CD8-positive, alpha-beta memory T cell (primary cell): ENCODE measurements around the gene ZBTB38. TPM values are rescaled to one million over a fixed set of nuclear protein-coding genes. Genes with fewer than 3 reads are reported as not detected.
A peak's percentile ranks its signal among the peaks of the same experiment; 100 is the strongest.

Experiments used
- CTCF ChIA-PET: fragments of 350-600 bp; sonication (Branson Sonifier 250); formaldehyde crosslinking; loops from one replicate; lab custom pipeline; 2021; ENCODE audit warnings: antibody characterized with exemption; lab: Charles Lee
- POLR2A ChIA-PET: fragments of 350-600 bp; sonication (Branson Sonifier 250); formaldehyde crosslinking; loops from one replicate; lab custom pipeline; 2021; ENCODE audit warnings: antibody characterized with exemption; lab: Charles Lee
- DNase-seq, 5 donors: peaks; one replicate each; pipeline versions ENCODE4 v3.0.0 to v3.0.0-alpha.2; 2020 to 2022; ENCODE audit warnings: mixed read lengths in 1 of 5
- H3K27ac ChIP-seq: one replicate; pipeline ENCODE4 v1.7.0; 2013; ENCODE audit warnings: low read depth, mild to moderate bottlenecking, low read length, moderate library complexity
- H3K27me3 ChIP-seq: 2 replicates; pipeline ENCODE4 v1.7.0; 2013; ENCODE audit warnings: low read length, mild to moderate bottlenecking; ENCODE audit not compliant: insufficient read depth, poor library complexity, severe bottlenecking
- H3K36me3 ChIP-seq: 2 replicates; pipeline ENCODE4 v1.7.0; 2013; ENCODE audit warnings: mild to moderate bottlenecking, low read length, moderate library complexity; ENCODE audit not compliant: insufficient read depth
- H3K4me1 ChIP-seq: 2 replicates; pipeline ENCODE4 v1.7.0; 2013; ENCODE audit warnings: mild to moderate bottlenecking, low read length, moderate library complexity; ENCODE audit not compliant: insufficient read depth
- H3K4me3 ChIP-seq: 2 replicates; pipeline ENCODE4 v1.7.0; 2013; ENCODE audit warnings: mild to moderate bottlenecking, low read length
- H3K9me3 ChIP-seq: 2 replicates; pipeline ENCODE4 v1.7.0; 2013; ENCODE audit warnings: mild to moderate bottlenecking, low read length
- H3K27ac Mint-ChIP-seq, 8 donors: one replicate each; pipeline ENCODE4 v1.8.0; 2020 to 2021; ENCODE audit warnings: mixed read lengths in 8 of 8, mild to moderate bottlenecking in 6 of 8, inconsistent platforms in 3 of 8, moderate library complexity in 3 of 8
- H3K27me3 Mint-ChIP-seq, 2 donors: one replicate each; pipeline ENCODE4 v1.8.0; 2020 to 2021; ENCODE audit warnings: mixed read lengths in 2 of 2, mild to moderate bottlenecking in 1 of 2, moderate library complexity in 1 of 2
- H3K36me3 Mint-ChIP-seq, 3 donors: one replicate each; pipeline ENCODE4 v1.8.0; 2020 to 2021; ENCODE audit warnings: mixed read lengths in 3 of 3, inconsistent platforms in 1 of 3, mild to moderate bottlenecking in 1 of 3
- H3K4me1 Mint-ChIP-seq, 3 donors: one replicate each; pipeline ENCODE4 v1.8.0; 2020 to 2021; ENCODE audit warnings: mixed read lengths in 3 of 3, inconsistent platforms in 1 of 3, mild to moderate bottlenecking in 1 of 3
- H3K4me3 Mint-ChIP-seq, 7 donors: one replicate each; pipeline ENCODE4 v1.8.0; 2020 to 2021; ENCODE audit warnings: mixed read lengths in 7 of 7, mild to moderate bottlenecking in 6 of 7, moderate library complexity in 4 of 7, inconsistent platforms in 2 of 7
- H3K9me3 Mint-ChIP-seq, 5 donors: one replicate each; pipeline ENCODE4 v1.8.0; 2020 to 2022; ENCODE audit warnings: mixed read lengths in 5 of 5, mild to moderate bottlenecking in 3 of 5, moderate library complexity in 2 of 5, inconsistent platforms in 1 of 5
- polyA plus RNA-seq: library from polyadenylated mRNA; unstranded; fragments of 300-500 nt; fragmentation: Illumina TruSeq; gene quantifications from one replicate; pipeline ENCODE4 v1.2.3, GENCODE V29; 2021
- total RNA-seq, 2 experiments: library from RNA; stranded (reverse); gene quantifications; one replicate each; pipeline ENCODE4 v1.2.3, GENCODE V29; 2021

Gene ZBTB38
- total and polyA plus RNA-seq, 3 experiments from 2014 or later: 78.6 to 115 (median 87.1) TPM

DNA sequence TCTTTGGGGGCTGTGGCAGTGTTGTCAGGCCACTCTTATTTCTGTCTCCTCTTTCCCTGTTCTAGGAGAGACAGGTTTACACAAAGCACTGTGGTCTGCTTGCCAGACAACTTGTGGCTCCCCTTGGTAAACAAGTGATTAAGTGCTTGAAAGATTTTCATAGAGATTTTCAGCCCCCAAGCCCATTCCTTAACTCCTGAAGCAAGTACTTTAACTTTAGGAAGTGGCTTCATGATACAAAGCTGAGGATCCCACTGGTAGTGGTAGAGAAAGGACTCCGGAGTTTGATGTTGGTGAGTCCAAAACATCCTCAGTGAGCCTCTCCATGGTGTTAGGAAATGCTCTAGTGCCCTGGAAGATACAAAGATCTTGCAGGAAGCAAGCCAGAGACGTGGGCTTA is 12.0 kb downstream of the ZBTB38 start:
- Mint-ChIP-seq H3K27me3 (no peaks in the 10 kb centered on the region), H3K9me3 (no peaks in the 10 kb centered on the region), H3K27ac (peak overlapping the region; percentile 61 to 98 (median 96)), H3K36me3 (peaks cover 0 to 4% (median 2%) of the 10 kb centered on the region in 3 donors), H3K4me3 (peak overlapping the region in 6 of 7 donors; percentile 3 to 89 (median 62)), H3K4me1 (peaks cover 33 to 47% (median 46%) of the 10 kb centered on the region in 3 donors)
- Histone ChIP-seq H3K4me3 (no peak overlapping the region), H3K27ac (no peak overlapping the region), H3K27me3 (no peaks in the 10 kb centered on the region), H3K36me3 (no peaks in the 10 kb centered on the region), H3K9me3 (no peaks in the 10 kb centered on the region), H3K4me1 (peaks cover 16% of the 10 kb centered on the region)
- ChIA-PET CTCF (interaction anchor here (1.4 to 2.3 kb wide), 3 partner anchors 21 to 68 kb away, joined by 4 to 11 read pairs (median 6); no protein-coding TSS in a partner anchor), POLR2A (interaction anchor here (1.7 to 1.9 kb wide), 2 partner anchors 21 to 23 kb away, joined by 8 to 10 read pairs; no protein-coding TSS in a partner anchor)
- DNase-seq: no peak

DNA sequence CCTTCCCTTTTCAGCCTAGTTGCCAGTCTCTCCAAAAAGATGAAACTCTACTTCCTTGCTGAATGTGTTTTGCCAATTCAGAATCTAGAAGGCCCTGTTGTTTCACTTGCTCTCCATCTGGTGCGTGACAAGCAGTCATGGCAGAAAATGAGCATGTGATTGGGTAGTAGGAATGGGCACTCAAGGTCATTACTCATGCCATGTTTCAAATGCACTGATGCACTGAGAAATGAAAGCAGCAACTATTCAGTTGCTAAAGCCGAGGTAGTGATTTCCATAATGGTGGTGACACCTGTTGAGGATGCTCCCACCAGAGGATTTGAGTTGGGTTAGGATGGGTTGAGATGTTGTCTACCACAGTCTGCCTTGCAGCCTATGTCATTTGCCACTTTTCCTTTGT is 12.7 kb downstream of the ZBTB38 start:
- Histone ChIP-seq H3K27ac (no peak overlapping the region), H3K9me3 (no peaks in the 10 kb centered on the region), H3K36me3 (no peaks in the 10 kb centered on the region), H3K4me1 (peaks cover 8% of the 10 kb centered on the region), H3K4me3 (no peak overlapping the region), H3K27me3 (no peaks in the 10 kb centered on the region)
- Mint-ChIP-seq H3K36me3 (peaks cover 2 to 4% (median 2%) of the 10 kb centered on the region in 3 donors), H3K27me3 (no peaks in the 10 kb centered on the region), H3K9me3 (no peaks in the 10 kb centered on the region), H3K4me1 (peaks cover 26 to 40% (median 39%) of the 10 kb centered on the region in 3 donors), H3K4me3 (peak overlapping the region in 1 of 7 donors; percentile 48), H3K27ac (peak overlapping the region in 5 of 8 donors; percentile 6 to 98 (median 45))
- ChIA-PET CTCF (interaction anchor here (1.4 to 2.3 kb wide), 3 partner anchors 20 to 74 kb away, joined by 4 to 11 read pairs (median 8); no protein-coding TSS in a partner anchor), POLR2A (no interaction called here)
- no peak for DNase-seq

DNA sequence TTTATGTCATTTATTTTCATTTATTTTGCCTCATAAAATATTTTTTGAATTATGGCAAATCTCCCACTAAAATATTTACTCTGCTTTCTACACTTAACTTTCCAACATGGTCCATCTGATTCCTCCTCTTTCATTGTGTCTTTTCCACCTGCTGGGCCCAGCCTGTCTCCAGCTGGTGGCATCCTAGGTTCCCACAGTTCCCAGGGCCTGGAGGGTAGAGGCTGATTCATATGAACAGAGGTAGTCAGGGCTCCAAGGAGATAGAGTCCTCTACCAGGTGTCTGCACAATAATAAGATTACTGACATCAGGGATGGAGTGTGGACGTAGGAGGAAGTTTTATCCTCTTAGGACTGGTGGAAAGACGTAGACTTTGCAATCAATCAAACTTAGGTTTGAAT is 14.3 kb downstream of the ZBTB38 start:
- ChIA-PET CTCF (interaction anchor here (1.3 to 3.8 kb wide), 4 partner anchors 12 to 72 kb away, joined by 3 to 16 read pairs (median 8); no protein-coding TSS in a partner anchor), POLR2A (no interaction called here)
- Mint-ChIP-seq H3K27ac (no peak overlapping the region), H3K4me3 (no peak overlapping the region), H3K4me1 (peaks cover 15 to 27% (median 27%) of the 10 kb centered on the region in 3 donors), H3K36me3 (peaks cover 0 to 2% (median 2%) of the 10 kb centered on the region in 3 donors), H3K9me3 (no peaks in the 10 kb centered on the region), H3K27me3 (no peaks in the 10 kb centered on the region)
- Histone ChIP-seq H3K4me3 (no peak overlapping the region), H3K36me3 (no peaks in the 10 kb centered on the region), H3K4me1 (peaks cover 7% of the 10 kb centered on the region), H3K27me3 (no peaks in the 10 kb centered on the region), H3K27ac (no peak overlapping the region), H3K9me3 (no peaks in the 10 kb centered on the region)
- DNase-seq: no peak

GRCh38 chr3:141383555-141384129 is 15.3 kb downstream of the ZBTB38 start:
- Mint-ChIP-seq H3K27me3 (no peaks in the 10 kb centered on the region), H3K27ac (no peak overlapping the region), H3K4me3 (peak overlapping the region in 3 of 7 donors; percentile 5 to 65 (median 45)), H3K4me1 (peaks cover 16 to 30% (median 28%) of the 10 kb centered on the region in 3 donors), H3K9me3 (no peaks in the 10 kb centered on the region), H3K36me3 (peaks cover 0 to 2% (median 0%) of the 10 kb centered on the region in 3 donors)
- Histone ChIP-seq H3K36me3 (no peaks in the 10 kb centered on the region), H3K4me1 (peaks cover 6% of the 10 kb centered on the region), H3K27ac (no peak overlapping the region), H3K4me3 (no peak overlapping the region), H3K9me3 (no peaks in the 10 kb centered on the region), H3K27me3 (no peaks in the 10 kb centered on the region)
- ChIA-PET CTCF (interaction anchor here (1.2 to 3.8 kb wide), 4 partner anchors 13 to 57 kb away, joined by 3 to 16 read pairs (median 6); no protein-coding TSS in a partner anchor), POLR2A (no interaction called here)
- DNase-seq: no peak

DNA sequence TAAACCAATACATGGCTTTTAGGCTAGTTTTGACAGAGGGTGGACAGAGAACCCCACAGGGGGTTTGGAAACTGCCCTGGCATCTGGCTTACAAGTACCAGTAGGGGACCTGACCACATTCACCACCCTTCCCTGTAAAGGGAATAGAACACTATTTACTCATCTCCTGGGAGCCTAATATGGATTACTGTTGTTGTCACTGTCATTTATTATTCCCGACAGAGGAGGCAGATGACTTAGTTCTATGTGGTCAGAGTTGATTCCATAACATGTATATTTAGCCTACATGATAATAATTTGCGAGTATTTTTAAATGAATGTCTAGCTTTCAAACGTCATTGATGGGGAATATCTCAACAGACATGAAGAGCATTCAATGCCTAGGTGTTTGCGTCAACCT is 15.9 kb downstream of the ZBTB38 start:
- no peak overlapping the region for H3K4me3 Mint-ChIP-seq
- DNase-seq: no peak
- no peaks in the 10 kb centered on the region for H3K27me3 ChIP-seq
- POLR2A ChIA-PET: no interaction called here
- peaks cover 14 to 30% (median 28%) of the 10 kb centered on the region in 3 donors for H3K4me1 Mint-ChIP-seq
- peaks cover 1% of the 10 kb centered on the region for H3K4me1 ChIP-seq
- H3K9me3 ChIP-seq: no peaks in the 10 kb centered on the region
- CTCF ChIA-PET: interaction anchor here (1.2 to 3.8 kb wide), 4 partner anchors 14 to 71 kb away, joined by 4 to 16 read pairs (median 6); no protein-coding TSS in a partner anchor
- H3K36me3 ChIP-seq: no peaks in the 10 kb centered on the region
- H3K9me3 Mint-ChIP-seq: no peaks in the 10 kb centered on the region
- no peak overlapping the region for H3K4me3 ChIP-seq
- H3K27ac Mint-ChIP-seq: no peak overlapping the region
- H3K36me3 Mint-ChIP-seq: peaks cover 0 to 2% (median 0%) of the 10 kb centered on the region in 3 donors
- H3K27me3 Mint-ChIP-seq: no peaks in the 10 kb centered on the region
- no peak overlapping the region for H3K27ac ChIP-seq

- no peaks in the 10 kb centered on the region for H3K27me3 Mint-ChIP-seq
- H3K4me3 Mint-ChIP-seq: peak overlapping the region in 2 of 7 donors; percentile 7 to 11
- CTCF ChIA-PET: interaction anchor here (1.0 to 3.8 kb wide), 6 partner anchors 9 to 70 kb away, joined by 3 to 16 read pairs (median 5); no protein-coding TSS in a partner anchor
- H3K36me3 ChIP-seq: no peaks in the 10 kb centered on the region
- no peak for DNase-seq
- POLR2A ChIA-PET: no interaction called here
- H3K4me1 ChIP-seq: no peaks in the 10 kb centered on the region
- H3K27me3 ChIP-seq: no peaks in the 10 kb centered on the region
- H3K27ac Mint-ChIP-seq: no peak overlapping the region
- no peak overlapping the region for H3K27ac ChIP-seq
- peaks cover 14 to 30% (median 28%) of the 10 kb centered on the region in 3 donors for H3K4me1 Mint-ChIP-seq
- H3K4me3 ChIP-seq: no peak overlapping the region
- H3K9me3 ChIP-seq: no peaks in the 10 kb centered on the region
- H3K9me3 Mint-ChIP-seq: no peaks in the 10 kb centered on the region
- peaks cover 0 to 2% (median 0%) of the 10 kb centered on the region in 3 donors for H3K36me3 Mint-ChIP-seq
Measured at GRCh38 chr3:141384575-141384974, 16.3 kb downstream of the ZBTB38 start.

- H3K4me3 ChIP-seq: no peak overlapping the region
- H3K27ac Mint-ChIP-seq: no peak overlapping the region
- H3K27ac ChIP-seq: no peak overlapping the region
Measured at GRCh38 chr3:141385406-141386125, 17.3 kb downstream of the ZBTB38 start.

More at GRCh38 chr3:141385406-141386125, 17.3 kb downstream of the ZBTB38 start:
- DNase-seq: no peak
- POLR2A ChIA-PET: no interaction called here
- no peaks in the 10 kb centered on the region for H3K36me3 ChIP-seq
- no peaks in the 10 kb centered on the region for H3K9me3 Mint-ChIP-seq
- peaks cover 12 to 30% (median 25%) of the 10 kb centered on the region in 3 donors for H3K4me1 Mint-ChIP-seq
- CTCF ChIA-PET: interaction anchor here (1.0 to 3.8 kb wide), 7 partner anchors 10 to 69 kb away, joined by 3 to 16 read pairs (median 5); no protein-coding TSS in a partner anchor
- H3K4me3 Mint-ChIP-seq: peak overlapping the region in 3 of 7 donors; percentile 46 to 79 (median 75)
- H3K36me3 Mint-ChIP-seq: peaks cover 0 to 2% (median 0%) of the 10 kb centered on the region in 3 donors
- H3K27me3 ChIP-seq: no peaks in the 10 kb centered on the region
- H3K4me1 ChIP-seq: no peaks in the 10 kb centered on the region
- no peaks in the 10 kb centered on the region for H3K9me3 ChIP-seq
- H3K27me3 Mint-ChIP-seq: no peaks in the 10 kb centered on the region
